Trophoblast cell (in vitro differentiated cells and primary cell): ENCODE measurements around the gene SNAP25. TPM values are rescaled to one million over a fixed set of nuclear protein-coding genes. Genes with fewer than 3 reads are reported as not detected.

Experiments
- DNase-seq, 2 donors: peaks; one replicate each; pipeline ENCODE4 v3.0.0-alpha.2; 2016
- H2AFZ ChIP-seq: 2 replicates; pipeline ENCODE4 v1.6.1; 2013; ENCODE audit warnings: low read length, moderate library complexity, mild to moderate bottlenecking; ENCODE audit not compliant: insufficient read depth, poor library complexity
- H2AK5ac ChIP-seq: 2 replicates; pipeline ENCODE4 v1.6.1; 2013; ENCODE audit warnings: mild to moderate bottlenecking, low read length
- H2BK120ac ChIP-seq: 2 replicates; pipeline ENCODE4 v1.6.1; 2013; ENCODE audit warnings: low read length, mild to moderate bottlenecking, moderate library complexity; ENCODE audit not compliant: insufficient read depth, poor library complexity
- H2BK12ac ChIP-seq: 2 replicates; pipeline ENCODE4 v1.6.1; 2013; ENCODE audit warnings: mild to moderate bottlenecking, low read length, moderate library complexity
- H2BK5ac ChIP-seq: 2 replicates; pipeline ENCODE4 v1.6.1; 2013; ENCODE audit warnings: low read length, low read depth, moderate library complexity, mild to moderate bottlenecking; ENCODE audit not compliant: poor library complexity
- H3K14ac ChIP-seq: 2 replicates; pipeline ENCODE4 v1.6.1; 2013; ENCODE audit warnings: mild to moderate bottlenecking, low read length
- H3K18ac ChIP-seq: 2 replicates; pipeline ENCODE4 v1.6.1; 2013; ENCODE audit warnings: mild to moderate bottlenecking, low read length
- H3K23ac ChIP-seq: 2 replicates; pipeline ENCODE4 v1.6.1; 2013; ENCODE audit warnings: low read length
- H3K27ac ChIP-seq: 2 replicates; pipeline ENCODE4 v1.5.1; 2013; ENCODE audit warnings: low read depth, mild to moderate bottlenecking, inconsistent platforms, low read length, moderate library complexity
- H3K27me3 ChIP-seq: 2 replicates; pipeline ENCODE4 v1.6.1; 2013; ENCODE audit warnings: inconsistent platforms, mild to moderate bottlenecking, low read length, moderate library complexity; ENCODE audit not compliant: insufficient read depth
- H3K36me3 ChIP-seq, 2 experiments: 1 replicate in 1 of 2; 2 replicates in 1 of 2; pipeline ENCODE4 v1.6.1; 2013; ENCODE audit warnings: low read length in 2 of 2, mild to moderate bottlenecking in 2 of 2, moderate library complexity in 1 of 2; ENCODE audit not compliant: insufficient read depth in 2 of 2, control insufficient read depth in 1 of 2
- H3K4ac ChIP-seq: 2 replicates; pipeline ENCODE4 v1.6.1; 2013; ENCODE audit warnings: low read depth, mild to moderate bottlenecking, low read length, moderate library complexity
- H3K4me1 ChIP-seq, 2 experiments: 1 replicate in 1 of 2; 2 replicates in 1 of 2; pipeline ENCODE4 v1.6.1; 2013; ENCODE audit warnings: low read length in 2 of 2, mild to moderate bottlenecking in 2 of 2, moderate library complexity in 1 of 2; ENCODE audit not compliant: insufficient read depth in 2 of 2, control insufficient read depth in 1 of 2
- H3K4me2 ChIP-seq: 2 replicates; pipeline ENCODE4 v1.6.1; 2013; ENCODE audit warnings: inconsistent platforms, mild to moderate bottlenecking, low read length, moderate library complexity
- H3K4me3 ChIP-seq: 2 replicates; pipeline ENCODE4 v1.5.1; 2013; ENCODE audit warnings: mild to moderate bottlenecking, low read depth, low read length, inconsistent platforms
- H3K79me1 ChIP-seq: one replicate; pipeline ENCODE4 v1.6.1; 2013; ENCODE audit warnings: low read length
- H3K79me2 ChIP-seq: 2 replicates; pipeline ENCODE4 v1.6.1; 2013; ENCODE audit warnings: low read length, mild to moderate bottlenecking; ENCODE audit not compliant: control insufficient read depth, insufficient read depth, poor library complexity
- H3K9ac ChIP-seq: 2 replicates; pipeline ENCODE4 v1.6.1; 2013; ENCODE audit warnings: mild to moderate bottlenecking, low read length
- H3K9me3 ChIP-seq: 2 replicates; pipeline ENCODE4 v1.6.1; 2013; ENCODE audit warnings: low read depth, mild to moderate bottlenecking, control low read depth, inconsistent platforms, low read length; ENCODE audit not compliant: insufficient read depth
- H4K12ac ChIP-seq: 2 replicates; pipeline ENCODE4 v1.6.1; 2013; ENCODE audit warnings: low read depth, mild to moderate bottlenecking, low read length, moderate library complexity
- H4K8ac ChIP-seq: 2 replicates; pipeline ENCODE4 v1.6.1; 2013; ENCODE audit warnings: low read depth, mild to moderate bottlenecking, low read length, moderate library complexity
- H4K91ac ChIP-seq: one replicate; pipeline ENCODE4 v1.6.1; 2013; ENCODE audit warnings: low read depth, mild to moderate bottlenecking, low read length, moderate library complexity
- whole genome bisulfite sequencing: extraction: QIAGEN DNeasy Blood & Tissue Kit; methylation state at CpG from one replicate; pipeline ENCODE4 v1.1.7; 2013; ENCODE audit warnings: missing lambda C conversion rate; ENCODE audit not compliant: insufficient read length, insufficient coverage; ENCODE audit errors: extremely low coverage; 5-methylcytosine and 5-hydroxymethylcytosine counted together
- polyA plus RNA-seq: library from polyadenylated mRNA; stranded (reverse); fragments of 200-250 nt; gene quantifications from 2 replicates; pipeline ENCODE4 v1.2.3, GENCODE V29; 2013

SNAP25 gene
- 2.4 and 2.8 TPM in 2 replicates for polyA plus RNA-seq

GRCh38 chr20:10218536-10219451 is at the start of gene SNAP25:
TSS of gene SNAP25 (plus strand) at chr20:10218830. CDS start at chr20:10275492, 56,662 bp downstream.
- WGBS = no CpG with 5 or more reads among the region's 53 CpGs
- Histone ChIP-seq H3K79me2 (no peaks in the 10 kb centered on the region), H2BK12ac (no peak within 1 kb of the TSS), H4K12ac (no peak within 1 kb of the TSS), H3K4ac (no peak within 1 kb of the TSS), H3K27ac (no peak within 1 kb of the TSS), H3K9ac (no peak within 1 kb of the TSS), H3K4me3 (peak within 1 kb of the TSS; percentile 69), H4K8ac (peak within 1 kb of the TSS; percentile 53), H3K18ac (peak within 1 kb of the TSS; percentile 55), H3K4me2 (peak within 1 kb of the TSS; percentile 83), H3K27me3 (peaks cover 4% of the 10 kb centered on the region), H3K14ac (no peak within 1 kb of the TSS), H3K23ac (no peak within 1 kb of the TSS), H2AFZ (peak within 1 kb of the TSS; percentile 85), H4K91ac (no peak within 1 kb of the TSS), H2BK5ac (no peak within 1 kb of the TSS), H2AK5ac (no peak within 1 kb of the TSS), H2BK120ac (no peak within 1 kb of the TSS), H3K79me1 (peaks cover 2% of the 10 kb centered on the region), H3K36me3 (no peaks in the 10 kb centered on the region), H3K4me1 (peaks cover 3 to 13% of the 10 kb centered on the region in 2 experiments), H3K9me3 (no peaks in the 10 kb centered on the region)
- peak in 1 of 2 donors; percentile 9 for DNase-seq

- H2BK120ac ChIP-seq = no peak overlapping the region
- DNase-seq = no peak
- H3K23ac ChIP-seq = no peak overlapping the region
Measured at GRCh38 chr20:10169752-10170151, 48.9 kb upstream of the SNAP25 start.

GRCh38 chr20:10170261-10170660 is 48.4 kb upstream of the SNAP25 start:
- Histone ChIP-seq H2AK5ac (no peak overlapping the region), H2AFZ (no peak overlapping the region), H2BK5ac (no peak overlapping the region), H3K27ac (no peak overlapping the region), H3K4me3 (no peak overlapping the region), H3K9me3 (no peaks in the 10 kb centered on the region), H4K12ac (no peak overlapping the region), H2BK120ac (no peak overlapping the region), H3K18ac (no peak overlapping the region), H4K91ac (no peak overlapping the region), H3K4ac (no peak overlapping the region), H3K9ac (no peak overlapping the region), H3K23ac (no peak overlapping the region), H3K79me2 (no peaks in the 10 kb centered on the region), H4K8ac (no peak overlapping the region), H3K79me1 (no peaks in the 10 kb centered on the region), H3K4me1 (peaks cover 3 to 6% of the 10 kb centered on the region in 2 experiments), H3K36me3 (no peaks in the 10 kb centered on the region), H3K14ac (no peak overlapping the region), H3K4me2 (no peak overlapping the region), H2BK12ac (no peak overlapping the region), H3K27me3 (peaks cover 2% of the 10 kb centered on the region)
- WGBS = no CpG with 5 or more reads among the region's 2 CpGs
- no peak for DNase-seq

More at GRCh38 chr20:10169752-10170151, 48.9 kb upstream of the SNAP25 start:
- Histone ChIP-seq H3K79me1 (no peaks in the 10 kb centered on the region), H2AK5ac (no peak overlapping the region), H3K4me2 (no peak overlapping the region), H3K9ac (no peak overlapping the region), H3K36me3 (no peaks in the 10 kb centered on the region), H3K4me1 (peaks cover 3 to 6% of the 10 kb centered on the region in 2 experiments), H4K12ac (no peak overlapping the region), H3K9me3 (no peaks in the 10 kb centered on the region), H4K8ac (no peak overlapping the region), H2BK12ac (no peak overlapping the region), H3K27ac (no peak overlapping the region), H3K14ac (no peak overlapping the region), H3K18ac (no peak overlapping the region), H4K91ac (no peak overlapping the region), H3K4me3 (no peak overlapping the region), H2AFZ (no peak overlapping the region), H3K27me3 (peaks cover 2% of the 10 kb centered on the region), H3K4ac (no peak overlapping the region), H2BK5ac (no peak overlapping the region), H3K79me2 (no peaks in the 10 kb centered on the region)

GRCh38 chr20:10171864-10172751 is 46.5 kb upstream of the SNAP25 start:
- Histone ChIP-seq H2AFZ (peak overlapping the region; percentile 37), H3K23ac (no peak overlapping the region), H2BK120ac (no peak overlapping the region), H2AK5ac (no peak overlapping the region), H3K27ac (no peak overlapping the region), H3K4me3 (peak overlapping the region; percentile 66), H3K18ac (no peak overlapping the region), H3K14ac (peak overlapping the region; percentile 42), H4K12ac (peak overlapping the region; percentile 21), H3K36me3 (no peaks in the 10 kb centered on the region), H3K9me3 (no peaks in the 10 kb centered on the region), H3K4ac (no peak overlapping the region), H2BK12ac (no peak overlapping the region), H3K27me3 (no peaks in the 10 kb centered on the region), H3K79me1 (no peaks in the 10 kb centered on the region), H2BK5ac (no peak overlapping the region), H3K9ac (no peak overlapping the region), H3K4me1 (peaks cover 3 to 6% of the 10 kb centered on the region in 2 experiments), H3K4me2 (peak overlapping the region; percentile 80), H3K79me2 (no peaks in the 10 kb centered on the region), H4K91ac (no peak overlapping the region), H4K8ac (peak overlapping the region; percentile 4)
- DNase-seq = no peak
- WGBS = no CpG with 5 or more reads among the region's 47 CpGs
